Gastroesophageal sphincter (tissue), 4 donors: ENCODE results near the gene DUS1L. TPM values are rescaled to one million over a fixed set of nuclear protein-coding genes. Genes with fewer than 3 reads are reported as not detected.

ENCODE experiments used
- ATAC-seq: fragments of 150-250 bp; one replicate; pipeline ENCODE4 v1.9.1; 2016; ENCODE audit warnings: mild to moderate bottlenecking, moderate library complexity
- H3K27ac ChIP-seq, 4 donors: fragments of 200-600 bp; sonication (generic) in 3 of 4; 1 replicate in 3 of 4; 2 replicates in 1 of 4; pipeline ENCODE4 v1.5.1; 2016 to 2019
- H3K27me3 ChIP-seq: fragments of 200-600 bp; sonication (generic); one replicate; pipeline ENCODE4 v1.5.1; 2019
- H3K36me3 ChIP-seq, 2 donors: fragments of 200-600 bp; sonication (generic); one replicate each; pipeline ENCODE4 v1.5.1; 2019; ENCODE audit warnings: control low read depth in 1 of 2
- H3K4me1 ChIP-seq, 3 donors: fragments of 200-600 bp; sonication (generic); 1 replicate in 2 of 3; 2 replicates in 1 of 3; pipeline ENCODE4 v1.5.1; 2016 to 2019; ENCODE audit warnings: control low read depth in 2 of 3
- H3K4me3 ChIP-seq, 2 donors: fragments of 200-600 bp; sonication (generic); one replicate each; pipeline ENCODE4 v1.5.1; 2019; ENCODE audit warnings: mild to moderate bottlenecking in 1 of 2, moderate library complexity in 1 of 2
- H3K9me3 ChIP-seq, 3 donors: fragments of 200-600 bp; sonication (generic); one replicate each; pipeline ENCODE4 v1.5.1; 2017 to 2019; ENCODE audit warnings: control low read depth in 2 of 3
- CTCF ChIP-seq, 4 experiments: fragments of 200-600 bp in 2 of 4; fragments of 450-650 bp in 2 of 4; sonication (generic) in 1 of 4; IDR thresholded peaks; one replicate each; pipeline ENCODE4 v1.5.1; 2017 to 2019; ENCODE audit warnings: antibody characterized with exemption in 4 of 4, mild to moderate bottlenecking in 2 of 4, moderate library complexity in 2 of 4
- EP300 ChIP-seq: sonication (generic); formaldehyde crosslinking; IDR thresholded peaks from one replicate; pipeline ENCODE4 v1.6.1; 2017; ENCODE audit warnings: antibody characterized with exemption, mild to moderate bottlenecking
- POLR2A ChIP-seq, 2 donors: fragments of 450-650 bp; IDR thresholded peaks; one replicate each; pipeline ENCODE4 v1.6.1; 2017; ENCODE audit warnings: antibody characterized with exemption in 2 of 2, mild to moderate bottlenecking in 2 of 2, moderate library complexity in 1 of 2
- POLR2AphosphoS5 ChIP-seq: sonication (generic); formaldehyde crosslinking; IDR thresholded peaks from one replicate; pipeline ENCODE4 v1.6.1; 2017; ENCODE audit warnings: antibody characterized with exemption
- WGBS, 2 donors: methylation state at CpG; one replicate each; pipeline ENCODE4 v1.1.5; 2018; ENCODE audit warnings: low coverage in 1 of 2; 5-methylcytosine and 5-hydroxymethylcytosine counted together
- total RNA-seq, 4 donors: library from RNA; depleted of rRNA; stranded (reverse); fragments of >200 nt; gene quantifications; one replicate each; pipeline ENCODE4 v1.1.0, GENCODE V29; 2016

Gene DUS1L
- total RNA-seq, 4 donors from 2014 or later = 35.8 to 62.8 (median 52.9) TPM

- Histone ChIP-seq H3K27me3 (no peaks in the 10 kb centered on the region), H3K27ac (no peak overlapping the region), H3K36me3 (peaks cover 0 to 40% of the 10 kb centered on the region in 2 donors), H3K4me1 (peaks cover 0 to 20% (median 15%) of the 10 kb centered on the region in 3 donors), H3K9me3 (no peaks in the 10 kb centered on the region), H3K4me3 (no peak overlapping the region)
- no peak for ATAC-seq
- TF ChIP-seq POLR2AphosphoS5 (no peak), POLR2A (IDR thresholded peaks at IDR 0.05) (no peak), EP300 (no peak), CTCF (IDR thresholded peaks at IDR 0.05) (no peak)
- WGBS, 2 donors = 58 to 67% methylated on average over 4 of the region's 14 CpGs
Measured at GRCh38 chr17:82045936-82046484, 19.6 kb downstream of the DUS1L start.

- H3K27ac ChIP-seq = no peak overlapping the region
- H3K4me1 ChIP-seq = no peaks in the 10 kb centered on the region
- H3K36me3 ChIP-seq = peaks cover 0 to 20% of the 10 kb centered on the region in 2 donors
- no peak overlapping the region for H3K4me3 ChIP-seq
- H3K9me3 ChIP-seq = no peaks in the 10 kb centered on the region
- 57% methylated on average over 8 of the region's 16 CpGs; no CpG with 5 or more reads in 1 of the 2 donors for WGBS, 2 donors
- ATAC-seq = no peak
- TF ChIP-seq POLR2A (IDR thresholded peaks at IDR 0.05) (no peak), CTCF (IDR thresholded peaks at IDR 0.05) (no peak), POLR2AphosphoS5 (no peak), EP300 (no peak)
- H3K27me3 ChIP-seq = no peaks in the 10 kb centered on the region
Measured at GRCh38 chr17:82043507-82043906, 22.1 kb downstream of the DUS1L start.

- ATAC-seq = no peak
- no peaks in the 10 kb centered on the region for H3K27me3 ChIP-seq
- TF ChIP-seq EP300 = no peak
- no peak for TF ChIP-seq POLR2A (IDR thresholded peaks at IDR 0.05)
- TF ChIP-seq CTCF (IDR thresholded peaks at IDR 0.05) = no peak
- TF ChIP-seq POLR2AphosphoS5 = no peak
- H3K9me3 ChIP-seq = no peaks in the 10 kb centered on the region
- no peak overlapping the region for H3K27ac ChIP-seq
- peaks cover 0 to 11% of the 10 kb centered on the region in 2 donors for H3K36me3 ChIP-seq
- H3K4me3 ChIP-seq = no peak overlapping the region
- 84 to 93% methylated on average over 5 to 6 of the region's 9 CpGs for WGBS, 2 donors
- peaks cover 0 to 7% (median 0%) of the 10 kb centered on the region in 3 donors for H3K4me1 ChIP-seq
Measured at GRCh38 chr17:82042649-82043048, 23.0 kb downstream of the DUS1L start.

GRCh38 chr17:82041144-82041814 is 24.3 kb downstream of the DUS1L start:
- Histone ChIP-seq H3K4me3 (no peak overlapping the region), H3K27me3 (no peaks in the 10 kb centered on the region), H3K4me1 (peaks cover 0 to 14% (median 6%) of the 10 kb centered on the region in 3 donors), H3K9me3 (no peaks in the 10 kb centered on the region), H3K27ac (no peak overlapping the region), H3K36me3 (peaks cover 0 to 1% of the 10 kb centered on the region in 2 donors)
- 80 to 84% methylated on average over 14 to 16 of the region's 17 CpGs for WGBS, 2 donors
- TF ChIP-seq EP300 (no peak), CTCF (IDR thresholded peaks at IDR 0.05) (no peak), POLR2AphosphoS5 (no peak), POLR2A (IDR thresholded peaks at IDR 0.05) (no peak)
- no peak for ATAC-seq
